Astrocyte of the spinal cord (primary cell): ENCODE data around the gene TNS1.

Experiments
- DNase-seq: peaks from one replicate; pipeline ENCODE4 v3.0.0; 2011; ENCODE audit warnings: low read depth, low spot score
- H3K4me3 ChIP-seq: 2 replicates; pipeline ENCODE4 v1.5.1; 2011; ENCODE audit warnings: low read depth, mild to moderate bottlenecking, low read length, moderate library complexity
- in situ Hi-C: cut with HindIII; loops from 2 replicates; pipeline ENCODE4 v1.10.0; 2017; ENCODE audit warnings: low sequenced_read_pairs
- TF ChIP-seq, protein P1 (sequence below): IDR thresholded peaks from 2 replicates; pipeline ENCODE4 v1.5.1; 2012; ENCODE audit warnings: low read depth, mild to moderate bottlenecking, low read length, inconsistent platforms

Gene TNS1

DNA sequence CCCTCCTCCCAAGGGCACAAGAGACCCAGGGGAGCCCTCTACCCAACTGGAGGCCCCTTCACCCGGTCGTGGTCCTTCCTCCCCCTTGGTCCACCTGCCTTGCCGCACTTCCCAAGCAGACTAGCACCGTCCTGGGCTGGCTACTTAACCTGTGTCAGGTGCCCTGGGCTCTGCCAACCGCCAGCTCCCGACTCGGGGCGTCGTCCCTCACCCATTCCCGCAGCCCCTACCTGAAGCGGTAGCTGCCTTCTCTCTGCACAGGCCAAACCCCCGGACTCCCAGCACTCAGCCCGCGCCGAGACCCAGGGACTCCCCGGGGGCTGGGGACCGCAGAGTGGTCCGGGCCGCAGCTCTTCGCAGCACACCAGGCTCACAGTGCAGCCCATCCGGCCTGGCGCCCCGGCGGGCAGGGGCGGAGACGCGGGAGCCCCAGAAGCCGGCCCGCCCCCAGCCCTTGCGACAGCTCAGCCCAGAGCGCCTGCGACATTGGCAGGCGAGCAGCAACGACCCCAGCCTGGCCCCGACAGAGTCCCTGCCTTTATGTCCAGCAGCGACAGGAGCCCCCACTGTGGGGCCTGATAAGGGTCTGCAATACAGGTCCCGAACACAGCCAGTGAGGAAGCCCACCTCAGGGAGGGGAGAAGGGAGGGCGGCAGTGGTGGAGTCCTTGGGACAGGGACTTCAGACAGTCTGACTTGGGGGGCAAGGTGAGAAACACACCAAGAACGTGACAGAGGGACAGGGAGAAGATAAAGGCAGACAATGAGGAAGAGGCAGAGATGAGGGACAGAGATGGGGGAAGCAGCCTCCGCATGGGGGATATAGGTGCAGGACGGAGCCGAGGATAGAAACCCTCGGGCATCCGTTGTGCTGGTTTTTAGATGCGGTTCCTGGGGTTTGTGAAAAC is 31.0 kb upstream of the TNS1 start:
- in situ Hi-C loops = no loop called here
- no peak for DNase-seq
- TF ChIP-seq, protein P1, sequence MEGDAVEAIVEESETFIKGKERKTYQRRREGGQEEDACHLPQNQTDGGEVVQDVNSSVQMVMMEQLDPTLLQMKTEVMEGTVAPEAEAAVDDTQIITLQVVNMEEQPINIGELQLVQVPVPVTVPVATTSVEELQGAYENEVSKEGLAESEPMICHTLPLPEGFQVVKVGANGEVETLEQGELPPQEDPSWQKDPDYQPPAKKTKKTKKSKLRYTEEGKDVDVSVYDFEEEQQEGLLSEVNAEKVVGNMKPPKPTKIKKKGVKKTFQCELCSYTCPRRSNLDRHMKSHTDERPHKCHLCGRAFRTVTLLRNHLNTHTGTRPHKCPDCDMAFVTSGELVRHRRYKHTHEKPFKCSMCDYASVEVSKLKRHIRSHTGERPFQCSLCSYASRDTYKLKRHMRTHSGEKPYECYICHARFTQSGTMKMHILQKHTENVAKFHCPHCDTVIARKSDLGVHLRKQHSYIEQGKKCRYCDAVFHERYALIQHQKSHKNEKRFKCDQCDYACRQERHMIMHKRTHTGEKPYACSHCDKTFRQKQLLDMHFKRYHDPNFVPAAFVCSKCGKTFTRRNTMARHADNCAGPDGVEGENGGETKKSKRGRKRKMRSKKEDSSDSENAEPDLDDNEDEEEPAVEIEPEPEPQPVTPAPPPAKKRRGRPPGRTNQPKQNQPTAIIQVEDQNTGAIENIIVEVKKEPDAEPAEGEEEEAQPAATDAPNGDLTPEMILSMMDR = no peak
- no peak overlapping the region for H3K4me3 ChIP-seq

DNA sequence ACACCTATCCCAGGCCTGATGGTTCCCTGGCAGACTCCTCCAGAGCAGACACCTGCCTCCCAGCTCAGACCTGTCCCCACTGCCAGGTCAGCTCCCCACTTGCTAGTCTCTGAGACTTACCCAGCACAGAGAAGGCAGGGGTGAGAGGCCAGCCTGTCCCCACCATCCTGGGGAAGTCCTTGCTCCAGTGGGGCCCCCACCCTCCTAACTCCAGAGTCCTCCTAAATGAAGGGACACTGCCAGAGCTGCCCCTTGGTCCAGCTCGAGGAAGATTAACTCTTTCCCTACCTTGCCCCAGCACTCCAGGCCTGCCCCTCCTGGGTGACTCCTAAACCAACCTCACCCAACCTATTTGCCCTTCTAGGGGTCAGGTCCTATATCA is 30.4 kb upstream of the TNS1 start:
- TF ChIP-seq, protein P1 = no peak
- DNase-seq = no peak
- no peak overlapping the region for H3K4me3 ChIP-seq
- in situ Hi-C loops = no loop called here

DNA sequence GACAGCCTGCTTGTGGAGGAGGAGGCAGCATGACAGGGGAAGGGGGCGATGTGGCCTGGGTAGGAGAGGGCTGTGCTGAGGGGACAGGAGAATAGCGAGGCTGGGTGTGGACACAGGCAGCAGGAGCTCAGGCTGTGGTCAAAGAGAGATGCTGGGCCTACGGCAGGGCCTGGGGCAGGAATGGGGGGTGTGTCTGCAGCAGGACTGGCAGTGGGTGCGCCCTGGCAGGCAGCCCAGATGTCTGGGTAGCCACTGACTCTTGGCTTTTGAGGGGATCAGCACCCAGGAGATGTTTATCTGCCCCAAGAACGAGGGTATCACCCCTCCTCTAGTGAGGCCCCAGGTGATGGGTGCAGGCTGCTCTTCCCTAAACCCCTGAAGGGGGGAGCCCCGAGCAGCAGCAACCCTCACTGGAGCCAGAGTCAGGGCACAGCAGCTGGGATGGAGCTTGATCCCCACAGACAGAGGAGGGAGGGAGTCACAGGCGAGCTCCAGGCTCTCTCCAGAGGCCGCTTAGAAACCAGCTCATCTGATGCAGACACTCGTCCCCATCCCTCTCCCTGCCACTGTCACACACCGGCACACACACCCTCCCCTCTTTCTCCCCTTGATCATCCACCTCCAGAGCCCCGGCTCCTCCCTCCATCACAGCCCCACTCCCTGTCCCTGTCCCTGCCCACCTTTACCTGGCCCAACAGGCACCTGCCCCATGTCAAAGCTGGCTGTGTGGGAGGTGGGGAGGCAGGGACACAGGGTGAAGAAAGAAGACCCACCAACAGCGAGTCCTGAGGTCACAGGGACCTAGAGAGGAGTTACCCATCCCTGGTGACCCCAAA is 29.8 kb upstream of the TNS1 start:
- H3K4me3 ChIP-seq = no peak overlapping the region
- in situ Hi-C loops = no loop called here
- no peak for DNase-seq
- TF ChIP-seq, protein P1 = no peak

DNA sequence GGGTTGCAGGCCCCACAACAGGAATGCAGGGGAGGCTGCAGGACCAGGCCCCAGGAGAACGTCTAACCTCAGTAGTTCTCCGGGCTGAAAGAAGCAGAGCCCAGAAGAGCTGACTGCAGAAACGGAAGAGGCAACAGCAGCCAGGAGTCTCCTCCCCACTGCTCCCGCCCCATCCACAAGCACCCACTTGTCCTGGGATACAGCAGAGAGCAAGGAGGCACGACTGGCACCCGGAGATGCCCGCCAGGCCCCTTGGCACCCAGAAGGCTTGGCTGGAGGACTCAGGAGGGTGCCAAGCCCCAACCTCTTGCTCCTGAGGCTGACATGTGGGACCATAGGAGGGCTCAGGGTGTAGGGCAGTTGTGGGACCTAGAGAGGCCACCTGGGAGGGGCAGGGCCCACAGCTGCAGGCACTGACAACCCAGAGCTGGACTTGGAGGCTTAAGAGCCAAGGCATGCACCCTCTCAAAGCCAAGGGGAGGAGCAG is 29.0 kb upstream of the TNS1 start:
- in situ Hi-C loops = no loop called here
- TF ChIP-seq, protein P1 = no peak
- no peak for DNase-seq
- H3K4me3 ChIP-seq = no peak overlapping the region

DNA sequence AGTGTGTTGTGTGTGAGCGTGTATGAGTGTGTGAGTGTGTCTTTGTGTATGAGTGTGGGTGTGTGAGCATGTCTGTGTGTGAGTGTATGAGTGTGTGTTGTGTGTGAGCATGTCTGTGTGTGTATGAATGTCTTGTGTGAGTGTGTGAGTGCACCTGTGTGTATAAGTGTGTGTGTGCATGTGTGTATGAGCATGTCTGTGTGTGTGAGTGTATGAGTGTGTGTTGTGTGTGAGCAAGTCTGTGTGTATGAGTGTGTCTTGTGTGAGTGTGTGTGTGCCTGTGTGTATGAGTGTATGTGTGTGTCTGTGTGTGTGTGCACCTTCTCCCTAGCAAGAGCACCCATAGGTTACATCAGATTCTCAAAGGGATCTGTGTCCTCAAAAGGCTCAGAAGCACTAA is 28.5 kb upstream of the TNS1 start:
- in situ Hi-C loops = no loop called here
- H3K4me3 ChIP-seq = no peak overlapping the region
- DNase-seq = no peak
- TF ChIP-seq, protein P1 = no peak

DNA sequence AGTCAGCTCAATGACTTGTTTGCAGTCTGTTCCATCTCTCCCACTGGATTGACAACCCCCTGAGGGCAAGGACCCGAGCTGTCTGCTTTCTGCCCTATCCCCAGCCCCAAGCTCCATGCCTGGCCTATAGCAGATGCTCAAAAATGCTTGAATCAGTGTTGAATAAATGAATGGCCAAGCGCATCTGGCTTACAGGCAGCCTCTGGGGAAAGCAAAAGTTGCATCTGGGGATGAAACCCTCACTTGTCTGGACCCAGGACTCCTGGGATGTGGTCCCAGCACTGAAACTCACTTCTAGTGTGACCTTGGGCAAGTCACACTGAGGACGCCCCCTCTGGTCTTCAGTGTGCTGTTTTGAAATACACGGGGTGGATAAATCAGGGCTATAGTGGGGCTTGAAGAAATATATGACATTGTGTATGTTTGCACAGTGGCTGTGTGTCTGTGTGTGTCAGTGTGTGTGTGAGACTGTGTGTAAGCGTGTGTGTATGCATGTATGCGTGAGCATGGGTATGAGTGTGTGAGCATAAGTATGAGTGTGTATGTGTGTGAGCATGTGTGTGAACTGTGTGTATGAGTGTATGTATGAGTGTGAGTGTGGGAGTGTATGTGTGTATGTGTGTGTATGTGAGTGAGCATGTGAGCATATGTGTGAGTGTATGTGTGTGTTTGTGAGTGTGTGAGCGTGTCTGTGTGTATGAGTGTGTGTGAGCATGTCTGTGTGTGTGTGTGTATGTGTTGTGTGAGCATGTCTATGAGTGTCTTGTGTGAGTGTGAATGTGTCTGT is 27.8 kb upstream of the TNS1 start:
- in situ Hi-C loops = no loop called here
- TF ChIP-seq, protein P1 = no peak
- DNase-seq = no peak
- H3K4me3 ChIP-seq = no peak overlapping the region
